ENCODE results near the gene SECISBP2. TPM values are rescaled to one million over a fixed set of nuclear protein-coding genes. Genes with fewer than 3 reads are reported as not detected.

The SECISBP2 gene
- total and polyA plus RNA-seq, 2 of the 13 experiments (the other 11 are each of a cell fraction or from before 2014, with no cell fraction given), result 32.4 to 38.0 TPM

- Histone ChIP-seq H3K27ac (ENCODE audit: extremely low read length, insufficient read depth, low read length) (no peak overlapping the region), H3K4me1 (ENCODE audit: insufficient read depth, low read length) (no peaks in the 10 kb centered on the region), H4K20me1 (ENCODE audit: insufficient read depth, low read length) (no peaks in the 10 kb centered on the region), H3K9me3 (ENCODE audit: low read length) (no peaks in the 10 kb centered on the region), H3K27me3 (ENCODE audit: control insufficient read depth in 1 of 2, insufficient read depth in 2 of 2, low read length in 2 of 2) (no peaks in the 10 kb centered on the region), H3K9ac (ENCODE audit: insufficient read depth, low read depth, low read length) (no peak overlapping the region), H3K4me2 (ENCODE audit: low read depth, low read length) (no peak overlapping the region), H3K79me2 (ENCODE audit: insufficient read depth, low read length) (no peaks in the 10 kb centered on the region), H3K36me3 (replicated peaks in 1 of 2; ENCODE audit: control insufficient read depth in 1 of 2, insufficient read depth in 2 of 2, low read length in 2 of 2) (no peaks in the 10 kb centered on the region), H2AFZ (ENCODE audit: low read length) (no peak overlapping the region), H3K4me3 (replicated peaks in 1 of 3; ENCODE audit: insufficient read depth in 1 of 3, low read depth in 2 of 3, low read length in 3 of 3) (no peak overlapping the region)
- DNase-seq (ENCODE audit: low spot score) (no peak), ATAC-seq (no peak), FAIRE-seq (no peak)
- BruUV-seq (replicated peaks), result no TSS peak
- TF ChIP-seq HBP1 (CRISPR knock-in tag; IDR thresholded peaks at IDR 0.05; ENCODE audit: low read depth) (no peak), PLSCR1 (CRISPR knock-in tag; IDR thresholded peaks at IDR 0.05; ENCODE audit: borderline replicate concordance) (no peak), EED (CRISPR knock-in tag; IDR thresholded peaks at IDR 0.05) (no peak), ZNF547 (CRISPR knock-in tag; IDR thresholded peaks at IDR 0.05) (no peak), DPF2 (CRISPR knock-in tag; IDR thresholded peaks at IDR 0.05; ENCODE audit: borderline replicate concordance, low read depth) (no peak), ZNF263 (CRISPR knock-in tag; IDR thresholded peaks at IDR 0.05) (no peak), HNRNPLL (IDR thresholded peaks at IDR 0.05; ENCODE audit: low read depth, low read length, poor library complexity, severe bottlenecking) (no peak), ZFP1 (CRISPR knock-in tag; IDR thresholded peaks at IDR 0.05) (no peak), HINFP (CRISPR knock-in tag; IDR thresholded peaks at IDR 0.05; ENCODE audit: low read depth) (no peak), ZNF274 (CRISPR knock-in tag; IDR thresholded peaks at IDR 0.05) (no peak), SNAPC5 (CRISPR knock-in tag; IDR thresholded peaks at IDR 0.05; ENCODE audit: borderline replicate concordance) (no peak), THAP11 (CRISPR knock-in tag; IDR thresholded peaks at IDR 0.05) (no peak), ETV6 (CRISPR knock-in tag; conservative IDR thresholded peaks at IDR 0.05) (no peak), ZNF724P (CRISPR knock-in tag; IDR thresholded peaks at IDR 0.05; ENCODE audit: borderline replicate concordance) (no peak), BORCS8-MEF2B (CRISPR knock-in tag; IDR thresholded peaks at IDR 0.05) (no peak), PHF5A (CRISPR knock-in tag; IDR thresholded peaks at IDR 0.05; ENCODE audit: low read depth, unreplicated experiment) (no peak), ZNF607 (CRISPR knock-in tag; IDR thresholded peaks at IDR 0.05; ENCODE audit: borderline replicate concordance) (no peak), CREBL2 (CRISPR knock-in tag; IDR thresholded peaks at IDR 0.05; ENCODE audit: borderline replicate concordance) (no peak), ZMAT5 (CRISPR knock-in tag; IDR thresholded peaks at IDR 0.05; ENCODE audit: borderline replicate concordance, low read depth) (no peak)
- 53% methylated on average over 1 of the region's 1 CpG for WGBS (ENCODE audit: low lambda C conversion rate)
- ChIA-PET CTCF (ENCODE audit: low intra/inter-chr PET ratio, low total read pairs) (no interaction called here), POLR2A (interaction anchor here (0.7 kb wide), 1 partner anchor 492 kb away, joined by 3 read pairs; no protein-coding TSS in a partner anchor)
- intact Hi-C loops (cut with micrococcal nuclease; ENCODE audit: unreplicated experiment), result no loop called here
- in situ Hi-C loops (cut with HindIII; ENCODE audit: extremely low pct_ligation_motif_present, low pct_unique_long_range_greater_than_20kb), result no loop called here
Observed at GRCh38 chr9:89293014-89293413, 25.3 kb upstream of the SECISBP2 start.
